ENCODE data around the gene MTA1.

MTA1 gene

DNA sequence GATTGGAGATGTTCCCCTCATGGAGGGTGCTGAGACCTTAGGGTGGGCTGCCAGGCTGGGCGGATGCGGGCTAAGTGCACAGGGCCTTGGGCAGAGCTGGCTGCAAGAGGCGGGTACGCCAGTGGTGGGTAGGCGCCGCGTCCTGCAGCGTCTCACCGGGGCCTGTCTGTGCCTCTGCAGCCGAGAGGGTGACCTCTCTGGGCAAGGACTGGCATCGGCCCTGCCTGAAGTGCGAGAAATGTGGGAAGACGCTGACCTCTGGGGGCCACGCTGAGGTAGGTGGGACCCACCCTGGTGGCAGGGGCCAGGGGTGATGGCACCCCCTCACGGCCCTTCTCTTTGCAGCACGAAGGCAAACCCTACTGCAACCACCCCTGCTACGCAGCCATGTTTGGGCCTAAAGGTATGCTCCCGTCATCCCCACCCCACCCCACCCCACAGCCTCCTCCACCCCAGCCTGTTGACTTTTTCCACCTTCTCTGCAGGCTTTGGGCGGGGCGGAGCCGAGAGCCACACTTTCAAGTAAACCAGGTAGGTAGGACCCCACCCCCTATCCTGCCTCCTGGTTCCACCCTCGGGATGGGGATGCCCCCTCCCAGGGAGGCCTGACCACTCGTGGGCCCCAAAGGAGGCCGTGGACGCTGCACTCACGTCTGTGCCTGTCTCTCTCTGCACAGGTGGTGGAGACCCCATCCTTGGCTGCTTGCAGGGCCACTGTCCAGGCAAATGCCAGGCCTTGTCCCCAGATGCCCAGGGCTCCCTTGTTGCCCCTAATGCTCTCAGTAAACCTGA lies 68.6 kb downstream of the MTA1 start:
- no peak for DNase-seq (ENCODE audit: low read depth)

DNA sequence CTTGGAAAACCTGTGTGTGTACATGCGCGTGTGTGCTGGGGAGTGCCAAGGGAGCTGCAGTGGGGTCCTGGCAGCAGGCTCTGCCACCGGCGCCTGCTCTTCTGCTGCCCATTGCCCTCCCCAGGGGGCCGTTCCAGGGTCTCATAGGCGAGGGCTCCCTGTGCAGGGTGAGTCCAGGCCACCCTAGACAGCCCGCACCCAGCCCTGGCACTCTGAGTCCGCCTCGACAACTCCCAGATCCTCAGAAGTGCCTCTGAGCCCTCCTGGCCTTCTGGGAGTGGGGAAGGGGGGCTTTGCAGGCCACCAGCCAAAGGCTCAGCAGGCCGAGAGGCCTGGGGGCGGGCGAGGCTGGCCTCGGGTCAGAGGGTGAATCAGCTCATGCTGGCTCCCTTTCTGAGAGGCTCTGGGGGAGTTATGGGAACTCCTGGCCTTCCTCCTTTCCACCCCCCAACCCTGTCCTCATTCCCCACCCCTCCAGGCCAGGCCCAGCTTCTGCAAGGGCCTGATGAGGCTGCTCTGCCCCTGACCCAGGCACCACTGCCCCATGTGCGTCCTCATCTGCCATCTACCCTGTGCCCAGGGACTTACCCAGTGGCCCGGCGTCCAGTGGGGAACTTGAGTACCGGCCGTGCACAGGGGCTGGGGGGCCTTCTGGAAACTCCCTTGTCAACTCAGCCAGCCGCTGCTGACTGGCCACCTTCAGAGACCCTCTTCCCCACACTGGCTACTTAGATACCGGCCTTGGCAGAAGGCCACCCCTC lies 69.3 kb downstream of the MTA1 start:
- no peak for DNase-seq (ENCODE audit: low read depth)

DNA sequence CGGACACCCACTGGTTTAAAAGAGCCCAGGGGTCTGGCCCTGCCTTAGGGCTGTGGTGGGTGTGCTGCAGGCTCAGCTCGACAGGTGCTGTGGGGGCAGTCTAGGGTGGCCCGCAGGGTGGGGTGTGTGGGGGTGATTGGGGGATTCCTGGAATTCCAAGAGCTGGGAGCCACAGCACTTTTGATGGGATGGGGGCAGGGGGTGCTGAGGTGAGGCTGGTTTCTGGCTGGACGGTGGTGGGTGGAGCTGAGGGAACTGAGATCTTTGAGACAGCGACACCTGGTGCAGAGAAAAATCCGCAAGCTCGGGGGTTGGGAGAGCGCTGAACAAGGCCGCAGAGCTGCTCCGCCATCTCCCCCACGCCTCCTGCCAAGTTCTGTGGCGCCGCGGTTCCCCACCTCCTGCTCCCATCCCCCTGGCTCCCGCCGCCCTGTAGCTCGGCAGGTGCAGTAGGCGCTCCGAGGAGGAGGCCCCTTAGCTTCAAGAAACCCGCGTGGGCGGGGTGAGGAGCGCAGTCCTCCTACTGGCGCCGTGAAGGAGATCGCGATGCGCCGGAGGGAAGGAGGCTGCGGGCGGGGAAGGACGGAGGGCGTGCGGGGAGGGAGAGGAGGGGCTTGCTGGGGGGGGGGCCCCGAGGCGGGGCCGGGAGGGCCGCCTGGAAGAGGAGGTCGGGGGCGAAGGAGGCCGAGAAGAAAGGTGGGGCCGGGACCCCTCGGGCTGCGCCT lies 70.1 kb downstream of the MTA1 start:
- DNase-seq (ENCODE audit: low read depth), result peak; percentile 82

DNA sequence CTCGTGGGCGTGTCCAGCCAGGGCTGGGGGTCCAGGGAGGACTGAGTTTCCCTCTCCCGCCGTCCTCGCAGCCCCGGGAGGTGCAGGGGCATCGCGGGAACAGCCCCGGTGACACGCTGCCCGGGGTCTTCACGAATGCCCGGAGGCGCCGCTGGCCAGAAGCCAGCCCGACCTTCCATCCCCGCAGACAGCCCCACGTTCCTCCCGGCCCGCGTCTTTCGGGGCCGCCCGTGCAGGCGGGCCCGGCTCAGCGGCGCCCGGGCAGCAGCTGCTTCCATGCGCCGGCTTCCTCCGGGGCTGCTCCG lies 70.6 kb downstream of the MTA1 start:
- no peak for DNase-seq (ENCODE audit: low read depth)

DNA sequence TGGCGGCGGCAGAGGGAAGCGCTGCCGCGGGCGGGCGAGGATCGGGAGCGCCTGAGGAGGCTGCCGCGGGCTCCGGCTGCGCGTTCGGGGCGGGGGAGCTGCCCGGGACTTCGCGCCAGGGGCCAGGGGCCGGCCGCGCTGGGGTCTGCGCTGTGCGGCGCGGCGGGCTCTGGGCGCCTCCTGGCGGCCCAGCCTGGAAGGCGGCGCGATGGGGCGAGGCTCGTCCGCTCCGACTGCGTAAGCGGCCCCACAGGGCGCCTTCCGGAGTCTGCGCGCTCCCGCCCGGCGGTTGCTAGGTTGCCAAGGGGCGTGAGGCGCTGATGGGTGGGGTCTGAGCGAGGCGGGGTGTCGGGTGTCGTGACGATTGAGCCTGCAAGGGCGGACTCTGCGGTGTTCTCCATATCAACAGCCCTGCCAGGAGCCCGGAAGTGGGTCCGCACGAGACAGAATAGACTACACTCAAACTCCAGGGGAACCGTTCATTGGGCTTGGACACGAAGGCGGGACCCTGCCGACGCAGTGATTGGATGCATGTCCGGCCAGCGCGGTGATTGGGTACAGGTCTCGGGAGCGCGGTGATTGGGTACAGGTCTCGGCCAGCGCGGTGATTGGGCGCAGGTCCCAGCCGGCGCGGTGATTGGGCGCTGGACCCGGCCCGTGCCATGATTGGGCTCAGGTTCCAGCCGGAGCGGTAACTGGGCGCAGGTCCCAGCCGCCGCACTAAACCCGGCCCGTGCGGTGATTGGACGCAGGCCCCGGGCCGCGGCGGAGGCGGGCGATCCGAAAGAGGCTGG lies 71.1 kb downstream of the MTA1 start, which contains the start of gene TEDC1:
TEDC1 (plus strand) TSS at position 675 of the 794 bp plus-strand sequence. CDS start 130 bp downstream, outside the sequence.
- DNase-seq (ENCODE audit: low read depth), result peak; percentile 98

DNA sequence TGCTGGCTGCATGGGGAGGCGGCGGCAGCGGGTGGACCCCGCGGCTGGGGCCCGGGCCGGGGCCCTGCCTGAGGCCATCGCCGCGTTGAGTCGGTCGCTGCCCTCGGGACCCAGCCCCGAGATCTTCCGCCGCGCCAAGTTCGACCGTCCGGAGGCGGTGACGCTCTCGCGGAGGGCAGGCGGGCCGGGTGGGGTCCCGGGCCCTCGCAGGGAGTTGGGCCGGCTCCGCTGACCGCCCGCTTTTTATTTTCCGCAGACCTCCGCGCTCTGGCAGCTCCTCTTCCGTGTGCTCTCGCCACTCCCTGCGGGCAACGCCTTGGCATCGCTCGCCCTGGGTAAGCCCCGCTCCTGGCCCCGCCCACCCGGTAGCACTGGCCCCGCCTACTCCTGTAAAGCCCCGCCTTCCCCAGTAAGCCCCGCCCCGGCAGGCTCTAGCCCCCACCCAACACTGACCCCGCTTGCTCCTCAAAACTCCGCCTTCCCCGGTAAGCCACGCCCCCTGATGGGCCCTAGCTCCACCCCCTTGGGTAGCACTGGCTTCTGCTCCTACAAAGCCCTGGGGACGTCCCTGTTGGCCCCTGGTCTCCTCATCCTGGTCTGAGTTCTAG lies 71.8 kb downstream of the MTA1 start:
- DNase-seq (ENCODE audit: low read depth), result peak; percentile 76

DNA sequence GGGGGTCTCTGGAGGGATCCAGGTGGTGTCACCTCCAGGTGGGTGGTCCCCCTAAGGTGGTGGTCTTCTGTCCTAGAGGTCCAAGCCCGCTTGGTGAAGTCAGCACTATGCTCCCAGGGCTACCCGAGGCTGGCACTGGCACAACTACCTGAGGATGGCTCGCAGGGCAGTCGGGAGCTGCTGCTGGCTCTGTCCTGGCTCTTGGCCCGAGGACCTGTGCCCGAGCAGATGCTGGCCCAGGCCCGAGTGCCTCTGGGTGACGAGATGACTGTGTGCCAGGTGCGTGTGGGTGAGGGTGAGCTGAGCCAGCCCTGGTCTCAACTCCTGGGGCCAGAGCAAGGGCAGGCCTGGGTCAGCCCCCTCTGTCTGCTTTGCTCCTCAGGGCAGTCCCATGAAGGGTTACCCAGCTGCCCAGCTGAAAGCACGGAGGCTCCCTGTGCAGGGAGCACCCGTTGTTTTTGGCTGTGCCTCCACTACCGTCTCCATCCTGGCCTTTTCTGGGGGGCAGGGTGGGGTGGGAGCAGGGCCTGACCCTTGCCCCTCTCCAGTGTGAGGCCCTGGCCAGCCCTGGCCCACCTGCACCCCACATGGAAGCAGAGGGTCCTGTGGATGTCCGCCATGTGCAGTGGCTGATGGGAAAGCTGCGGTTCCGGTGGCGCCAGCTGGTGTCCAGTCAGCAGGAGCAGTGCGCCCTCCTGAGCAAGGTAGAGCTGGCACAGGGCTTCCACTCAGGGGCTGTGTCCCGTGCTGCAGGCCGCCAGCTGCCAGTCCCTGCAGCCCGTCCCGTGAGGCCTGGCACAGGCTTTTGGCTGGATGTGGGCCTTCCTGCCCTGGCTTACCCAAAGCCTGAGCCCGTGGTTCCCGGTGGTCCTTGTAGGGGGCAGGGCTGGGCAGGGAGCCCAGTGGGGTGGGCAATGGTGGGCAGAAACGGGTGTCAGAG lies 72.7 kb downstream of the MTA1 start:
- no peak for DNase-seq (ENCODE audit: low read depth)

DNA sequence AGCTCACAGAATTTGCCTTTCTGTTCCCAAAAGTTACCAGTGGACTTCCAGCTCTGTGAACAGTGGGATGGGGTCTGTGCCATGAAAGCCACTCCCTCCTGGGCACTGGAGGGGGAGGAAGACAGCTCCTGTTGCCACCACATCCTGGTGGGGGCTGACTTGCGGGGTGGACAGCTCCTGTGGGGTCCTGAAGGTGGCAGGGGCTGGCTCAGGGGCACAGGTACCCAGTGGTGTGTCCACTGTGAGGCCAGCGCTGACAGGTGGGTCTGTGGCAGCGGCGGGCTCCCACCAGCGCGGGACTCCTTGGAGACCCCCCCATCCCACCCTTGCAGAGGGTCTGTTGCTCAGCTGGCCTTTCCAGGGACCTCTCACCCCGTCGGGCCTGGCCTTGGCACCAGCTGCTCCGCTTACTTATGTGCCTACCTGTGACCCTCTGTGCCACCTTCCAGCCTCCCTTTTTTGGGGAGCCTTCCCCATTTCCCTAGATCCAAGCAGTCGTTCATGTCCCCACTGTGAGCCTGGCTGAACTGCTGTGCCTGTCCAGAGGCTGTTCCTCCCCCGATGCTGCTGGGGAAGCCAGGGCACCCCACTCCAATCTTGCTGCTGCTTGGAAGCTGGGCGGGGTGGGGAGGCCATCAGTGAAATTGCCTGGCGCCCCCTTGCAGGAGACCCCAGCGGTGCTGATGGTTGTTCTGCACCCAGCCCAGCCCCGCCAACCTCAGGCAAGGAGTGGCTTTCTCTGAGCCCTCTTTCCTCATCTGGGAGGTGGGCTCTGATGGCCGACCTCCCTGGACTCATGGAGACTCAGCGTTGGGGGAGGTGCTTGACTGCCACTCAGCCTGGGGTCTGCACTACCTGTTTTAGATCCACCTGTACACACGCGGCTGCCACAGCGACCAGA lies 73.6 kb downstream of the MTA1 start:
- no peak for DNase-seq (ENCODE audit: low read depth)

DNA sequence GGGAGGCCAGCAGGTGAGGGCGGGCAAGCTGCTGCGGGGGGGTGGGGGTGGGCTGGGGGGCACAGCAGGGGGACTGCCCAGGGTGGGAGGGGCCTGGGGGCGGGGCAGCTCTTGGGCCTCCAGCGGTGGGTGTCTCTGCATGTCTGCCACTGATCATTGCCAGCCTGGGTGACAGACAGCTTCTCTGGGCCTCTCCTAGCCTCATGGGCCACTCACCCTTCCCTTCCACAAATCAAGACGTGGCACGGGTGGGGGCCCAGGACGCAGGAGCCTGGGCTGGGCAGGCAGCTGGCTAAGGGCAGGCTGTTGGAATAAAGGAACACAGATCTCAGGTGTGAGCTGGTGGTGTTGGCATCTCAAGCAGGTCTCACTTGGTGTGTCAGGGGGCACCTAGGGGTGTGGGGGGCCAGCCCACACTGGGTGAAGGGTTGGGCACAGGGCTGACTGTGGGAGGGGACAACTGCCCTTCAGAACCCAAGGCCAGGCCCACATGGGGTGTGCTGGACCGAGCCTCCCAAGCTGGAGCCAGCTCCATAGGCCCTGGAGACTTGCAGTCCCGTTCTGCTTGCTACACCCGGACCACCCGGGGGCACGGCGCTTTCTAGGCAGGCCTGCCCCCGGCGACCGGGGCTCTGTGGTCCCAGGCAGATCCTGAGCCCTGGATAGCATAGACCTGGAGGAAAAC lies 74.4 kb downstream of the MTA1 start:
- DNase-seq (ENCODE audit: low read depth), result no peak

DNA sequence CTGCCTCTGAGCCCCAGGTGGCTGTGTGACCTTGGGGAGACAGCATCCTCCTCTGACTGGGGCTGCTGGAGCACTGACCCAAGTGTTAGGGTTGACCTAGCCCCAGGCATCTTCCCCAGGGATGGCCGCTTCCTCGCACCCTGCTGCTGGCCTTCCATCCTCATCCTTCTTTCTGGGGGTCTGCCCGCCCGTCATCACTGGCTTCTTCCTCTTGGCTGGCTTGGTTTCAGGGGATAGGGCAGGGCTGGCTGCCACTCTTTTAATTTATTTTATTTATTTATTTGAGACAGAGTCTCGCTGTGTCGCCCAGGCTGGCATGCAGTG lies 74.9 kb downstream of the MTA1 start:
- DNase-seq (ENCODE audit: low read depth), result no peak

DNA sequence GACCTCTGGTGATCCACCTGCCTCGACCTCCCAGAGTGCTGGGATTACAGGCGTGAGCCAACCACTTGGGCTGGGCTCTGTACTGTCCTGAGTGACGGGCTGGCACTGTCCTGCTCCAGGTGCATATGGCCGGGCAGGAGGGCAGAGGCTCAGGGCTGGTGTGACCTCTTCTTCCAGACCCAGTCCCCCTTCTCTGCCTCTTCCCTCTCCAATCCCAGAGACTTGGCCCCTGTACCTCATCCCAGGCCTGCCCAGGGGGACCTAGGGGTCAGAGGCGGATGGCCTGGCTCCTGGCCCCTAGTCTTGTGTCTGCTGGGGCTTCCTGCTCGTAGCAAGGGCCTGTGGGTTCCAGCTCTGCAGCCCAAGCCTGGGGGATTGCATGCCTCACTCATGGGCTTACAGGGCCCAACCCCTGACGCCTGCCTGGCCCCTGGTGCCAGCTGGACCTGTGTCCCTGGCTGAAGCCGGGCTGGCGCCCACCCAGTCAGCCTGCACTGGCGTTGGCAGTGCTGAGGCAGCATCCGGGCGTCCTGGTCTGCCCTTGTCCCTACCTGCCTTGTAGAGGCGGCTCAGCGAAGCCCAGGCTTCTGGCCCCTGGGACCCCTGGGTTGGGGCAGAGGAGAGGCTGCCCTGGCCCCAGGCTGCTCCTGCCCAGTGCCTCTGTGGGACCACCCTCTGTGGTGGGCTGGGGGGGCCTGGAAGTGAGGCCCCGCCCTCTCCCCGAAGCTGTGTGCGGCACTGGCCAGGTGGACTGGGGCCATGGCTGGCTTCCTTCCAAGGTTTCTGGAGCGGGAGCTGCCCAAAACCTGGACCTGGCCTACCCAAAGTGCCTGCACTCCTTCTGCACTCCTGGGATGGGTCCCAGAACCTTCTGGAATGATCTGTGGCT lies 75.7 kb downstream of the MTA1 start:
- DNase-seq (ENCODE audit: low read depth), result no peak

DNA sequence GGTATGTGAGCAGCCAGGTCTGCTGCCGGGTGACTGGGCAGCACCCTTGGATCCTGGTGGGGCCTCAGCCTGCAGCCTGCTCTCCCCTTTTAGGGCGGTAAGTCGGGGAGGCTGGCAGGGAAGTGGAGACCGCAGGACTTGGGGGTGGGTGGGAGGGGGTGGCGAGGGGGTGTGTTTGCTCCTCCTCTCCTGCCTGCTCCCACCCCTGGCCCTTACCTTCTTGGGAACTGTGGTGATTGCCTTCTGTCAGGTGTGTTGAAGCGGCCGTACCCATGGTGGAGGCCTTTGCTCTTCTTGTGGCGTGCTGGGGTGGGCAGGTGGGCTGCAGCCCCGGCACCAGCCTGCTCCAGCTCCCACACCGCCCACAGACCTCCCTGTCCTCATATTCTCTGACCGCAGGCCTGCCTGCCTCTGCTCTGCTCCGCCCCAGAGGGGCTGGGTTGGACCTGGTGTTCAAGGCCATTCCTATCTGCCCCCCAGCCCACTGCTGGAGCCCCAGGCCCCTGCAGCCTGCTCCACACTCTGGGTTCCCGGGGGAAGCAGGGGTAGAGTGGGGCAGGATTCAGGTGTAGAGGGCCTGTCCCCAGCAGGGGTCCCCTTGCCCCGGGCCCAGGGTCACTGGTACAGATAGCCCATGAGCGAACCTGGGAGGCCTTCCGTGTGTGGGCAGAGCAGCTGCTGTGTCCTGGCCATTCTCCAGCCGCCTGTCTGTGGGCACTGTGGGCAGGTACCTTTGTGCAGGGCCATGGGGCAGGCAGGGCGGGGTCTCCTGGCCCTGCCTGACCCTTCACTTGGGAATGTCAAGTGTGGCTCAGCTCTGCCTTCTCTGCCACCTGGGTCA lies 76.6 kb downstream of the MTA1 start:
- DNase-seq (ENCODE audit: low read depth), result no peak

DNA sequence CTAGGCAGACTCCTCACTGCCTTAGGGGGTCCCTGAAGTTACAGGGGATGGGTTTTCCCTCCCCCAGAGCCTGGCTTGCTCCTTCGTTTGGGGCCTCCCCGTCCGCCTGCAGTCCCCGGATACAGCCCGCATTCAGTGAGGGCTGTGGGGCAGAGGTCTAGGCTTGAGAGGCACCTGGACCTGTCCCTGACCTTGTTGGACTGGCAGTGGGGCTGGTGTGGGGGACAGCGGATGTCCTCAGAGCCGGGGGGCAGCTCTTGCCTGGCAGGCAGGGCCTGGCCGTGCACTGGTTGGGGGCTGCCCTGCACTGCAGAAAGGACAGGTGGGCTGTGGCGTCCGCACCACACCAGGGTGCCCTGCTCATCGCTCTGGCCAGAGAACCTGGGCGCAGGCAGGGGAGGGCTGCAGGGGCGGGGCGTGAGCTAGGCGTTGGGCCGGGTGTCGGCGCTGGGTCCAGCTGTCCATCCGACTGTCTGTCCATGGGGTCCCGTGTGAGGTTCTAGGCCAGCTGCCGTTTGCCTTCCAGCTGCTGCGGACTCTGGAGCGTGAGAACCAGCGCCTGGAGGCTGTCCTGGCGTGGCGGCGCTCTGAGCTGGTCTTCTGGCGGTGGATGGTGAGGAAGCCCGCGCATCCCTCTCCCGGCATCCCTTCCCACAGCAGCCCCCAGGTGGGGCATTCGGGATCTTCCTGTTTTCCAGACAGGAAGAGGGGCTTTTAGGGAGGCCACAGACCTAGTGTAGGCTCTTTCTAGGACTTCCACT lies 77.4 kb downstream of the MTA1 start:
- no peak for DNase-seq (ENCODE audit: low read depth)

DNA sequence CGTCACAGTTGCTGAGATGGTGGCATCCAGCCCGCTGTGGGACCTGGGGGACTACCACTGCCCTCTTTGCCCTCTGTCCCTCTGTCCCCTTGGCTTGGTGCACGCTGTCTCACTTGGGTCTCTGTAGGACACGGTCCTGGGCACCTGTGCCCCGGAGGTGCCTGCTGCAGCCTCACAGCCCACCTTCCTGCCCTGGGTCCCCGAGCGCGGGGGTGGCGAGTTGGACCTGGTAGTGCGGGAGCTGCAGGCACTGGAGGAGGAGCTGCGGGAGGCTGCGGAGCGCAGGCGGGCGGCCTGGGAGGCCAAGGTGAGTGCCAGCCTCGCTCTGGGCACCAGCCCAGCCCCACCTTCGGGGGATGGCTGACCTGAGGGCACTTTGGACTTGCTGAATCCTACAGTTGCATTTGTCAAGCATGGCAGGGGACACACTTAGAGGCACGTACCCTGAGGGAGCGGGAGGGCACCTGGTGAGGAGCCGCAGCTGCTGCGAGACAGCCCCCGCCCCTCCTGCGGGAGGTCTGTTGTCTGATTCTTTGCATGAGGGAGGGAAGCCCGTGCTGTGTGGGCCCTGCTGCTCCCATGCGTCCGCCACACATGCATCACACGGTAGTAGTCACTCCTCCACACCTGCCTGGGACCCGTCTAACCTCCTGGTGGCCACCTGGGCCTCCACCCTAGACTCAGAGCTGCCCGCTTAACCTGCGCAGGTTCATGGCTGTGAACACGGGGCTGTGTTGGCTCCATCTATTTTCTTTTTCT lies 78.2 kb downstream of the MTA1 start:
- no peak for DNase-seq (ENCODE audit: low read depth)

DNA sequence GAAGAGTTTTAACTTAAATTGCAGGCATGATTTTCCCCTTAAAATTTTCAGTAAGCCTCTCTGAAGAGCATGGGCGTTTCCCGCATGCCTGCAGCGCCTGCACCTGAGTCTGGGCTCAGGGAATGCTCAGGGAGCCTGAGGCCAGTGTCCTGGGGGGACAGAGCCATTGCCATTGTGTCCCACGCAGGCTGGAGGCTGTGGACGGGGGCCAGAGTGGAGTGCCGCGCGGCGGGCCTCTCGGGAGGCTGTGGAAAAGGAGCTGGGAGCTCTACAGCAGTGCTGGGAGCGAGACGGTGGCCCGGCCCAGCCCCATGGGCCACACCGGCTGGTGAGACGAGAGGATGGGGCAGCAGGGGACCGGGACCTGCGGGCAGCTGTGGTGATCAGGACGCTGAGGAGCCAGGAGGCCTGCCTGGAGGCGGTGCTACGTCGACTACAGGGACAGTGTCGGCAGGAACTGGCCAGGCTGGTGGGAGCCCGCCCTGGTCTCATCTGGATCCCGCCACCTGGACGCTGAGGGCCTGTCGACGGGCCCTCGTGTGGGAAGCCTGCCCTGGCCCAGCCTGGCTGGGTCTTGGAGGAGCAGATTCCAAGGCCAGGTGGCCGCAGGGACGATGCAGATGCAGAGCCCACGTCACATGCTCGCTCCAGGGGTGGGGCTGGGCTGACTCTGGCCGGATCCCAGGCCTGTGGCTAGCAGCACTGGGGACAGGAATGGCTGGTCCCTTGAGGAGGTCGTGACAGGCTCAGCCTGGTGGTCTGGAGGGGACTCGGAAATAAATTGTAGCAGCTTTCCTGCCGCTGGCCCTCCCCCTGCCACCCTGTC lies 79.0 kb downstream of the MTA1 start:
- no peak for DNase-seq (ENCODE audit: low read depth)
